HepG2 (cell line): ENCODE measurements around the gene ANKS4B. TPM values are rescaled to one million over a fixed set of nuclear protein-coding genes. Genes with fewer than 3 reads are reported as not detected.

Source experiments
- DMAP1 ChIP-seq: IDR thresholded peaks from 2 replicates; pipeline ENCODE4 v1.6.1; 2016
- EEA1 ChIP-seq: sonication (generic); formaldehyde crosslinking; IDR thresholded peaks from 2 replicates; pipeline ENCODE4 v1.5.1; 2020; ENCODE audit warnings: mild to moderate bottlenecking, missing genetic modification reagents, borderline replicate concordance
- FOXC1 ChIP-seq: sonication (generic); formaldehyde crosslinking; IDR thresholded peaks from 2 replicates; pipeline ENCODE4 v1.8.0; 2022; ENCODE audit warnings: mild to moderate bottlenecking, missing genetic modification reagents, borderline replicate concordance
- HOXD1 ChIP-seq: sonication (generic); formaldehyde crosslinking; IDR thresholded peaks from 2 replicates; pipeline ENCODE4 v1.5.0; 2020; ENCODE audit warnings: missing genetic modification reagents
- KAT7 ChIP-seq: IDR thresholded peaks from 2 replicates; pipeline ENCODE4 v1.6.1; 2018; ENCODE audit warnings: borderline replicate concordance, missing compliant biosample characterization
- KDM3A ChIP-seq: IDR thresholded peaks from 2 replicates; pipeline ENCODE4 v1.6.1; 2018; ENCODE audit warnings: low read depth, missing compliant biosample characterization
- NFKBIZ ChIP-seq: IDR thresholded peaks from 2 replicates; pipeline ENCODE4 v1.6.1; 2018; ENCODE audit warnings: missing genetic modification reagents, missing compliant biosample characterization
- SMARCC2 ChIP-seq: fragments of 450-650 bp; IDR thresholded peaks from 2 replicates; pipeline ENCODE4 v1.6.1; 2017; ENCODE audit warnings: antibody characterized with exemption, mild to moderate bottlenecking
- SMC3 ChIP-seq: IDR thresholded peaks from 2 replicates; pipeline ENCODE4 v1.6.1; 2011; ENCODE audit warnings: low read length, improper control_type of control experiment
- STAG1 ChIP-seq: sonication (generic); formaldehyde crosslinking; IDR thresholded peaks from 2 replicates; pipeline ENCODE4 v1.4.0; 2020; ENCODE audit warnings: missing genetic modification reagents
- ZFP41 ChIP-seq: sonication (generic); formaldehyde crosslinking; IDR thresholded peaks from 2 replicates; pipeline ENCODE4 v1.4.0; 2020; ENCODE audit warnings: mild to moderate bottlenecking, missing genetic modification reagents, borderline replicate concordance
- ZNF207 ChIP-seq: fragments of 450-650 bp; IDR thresholded peaks from 2 replicates; pipeline ENCODE4 v1.6.1; 2016; ENCODE audit warnings: antibody characterized with exemption, borderline replicate concordance
- ZNF7 ChIP-seq: IDR thresholded peaks from 2 replicates; pipeline ENCODE4 v1.6.1; 2016; ENCODE audit warnings: missing biosample characterization, missing genetic modification reagents
- ZSCAN9 ChIP-seq: IDR thresholded peaks from 2 replicates; pipeline ENCODE4 v1.6.1; 2016; ENCODE audit warnings: borderline replicate concordance
- polyA plus RNA-seq, 8 experiments: library from polyadenylated mRNA; depleted of rRNA in 3 of 8; stranded (reverse) in 7 of 8; unstranded in 1 of 8; fragments of >200 nt; fragmentation: Illumina TruSeq in 4 of 8; extraction: Trizol in 4 of 8; gene quantifications; 2 replicates each; pipeline versions ENCODE4 v1.2.1 to v1.2.3, GENCODE V29; 2011 to 2016; ENCODE audit warnings: low read depth in 4 of 8, missing spikeins in 1 of 8, mixed read lengths in 1 of 8; ENCODE audit not compliant: insufficient read depth in 1 of 8
- total RNA-seq, 5 experiments: library from RNA; depleted of rRNA; stranded (reverse); fragments of >200 nt; fragmentation: Illumina TruSeq; extraction: Trizol; gene quantifications; 2 replicates each; pipeline ENCODE4 v1.2.3, GENCODE V29; 2016; ENCODE audit warnings: low read depth in 1 of 5
- TF ChIP-seq, protein P1 (sequence below): fragments of 450-650 bp; IDR thresholded peaks from 2 replicates; pipeline ENCODE4 v1.6.1; 2017; ENCODE audit warnings: mild to moderate bottlenecking
- TF ChIP-seq, protein P2 (sequence below): sonication (generic); formaldehyde crosslinking; IDR thresholded peaks from 2 replicates; pipeline ENCODE4 v1.5.0; 2020; ENCODE audit warnings: missing genetic modification reagents
- TF ChIP-seq, protein P3 (sequence below): sonication (generic); formaldehyde crosslinking; IDR thresholded peaks from 2 replicates; pipeline ENCODE4 v1.5.0; 2020; ENCODE audit warnings: missing genetic modification reagents
- TF ChIP-seq, protein P4 (sequence below): IDR thresholded peaks from 2 replicates; pipeline ENCODE4 v1.6.1; 2018; ENCODE audit warnings: missing genetic modification reagents
- TF ChIP-seq, protein P5 (sequence below): sonication (generic); formaldehyde crosslinking; IDR thresholded peaks from 2 replicates; pipeline ENCODE4 v1.4.0; 2020; ENCODE audit warnings: mild to moderate bottlenecking, missing genetic modification reagents
- TF ChIP-seq, protein P6 (sequence below): sonication (generic); formaldehyde crosslinking; conservative IDR thresholded peaks from 2 replicates; pipeline ENCODE4 v1.4.0; 2020; ENCODE audit warnings: missing genetic modification reagents
- TF ChIP-seq, protein P7 (sequence below): sonication (generic); formaldehyde crosslinking; IDR thresholded peaks from 2 replicates; pipeline ENCODE4 v1.8.1; 2023; ENCODE audit warnings: missing genetic modification reagents, mild to moderate bottlenecking, borderline replicate concordance

Gene ANKS4B
- total and polyA plus RNA-seq, 2 of the 13 experiments (the other 11 are each of a cell fraction or from before 2014, with no cell fraction given) = 6.5 to 30.0 TPM

DNA sequence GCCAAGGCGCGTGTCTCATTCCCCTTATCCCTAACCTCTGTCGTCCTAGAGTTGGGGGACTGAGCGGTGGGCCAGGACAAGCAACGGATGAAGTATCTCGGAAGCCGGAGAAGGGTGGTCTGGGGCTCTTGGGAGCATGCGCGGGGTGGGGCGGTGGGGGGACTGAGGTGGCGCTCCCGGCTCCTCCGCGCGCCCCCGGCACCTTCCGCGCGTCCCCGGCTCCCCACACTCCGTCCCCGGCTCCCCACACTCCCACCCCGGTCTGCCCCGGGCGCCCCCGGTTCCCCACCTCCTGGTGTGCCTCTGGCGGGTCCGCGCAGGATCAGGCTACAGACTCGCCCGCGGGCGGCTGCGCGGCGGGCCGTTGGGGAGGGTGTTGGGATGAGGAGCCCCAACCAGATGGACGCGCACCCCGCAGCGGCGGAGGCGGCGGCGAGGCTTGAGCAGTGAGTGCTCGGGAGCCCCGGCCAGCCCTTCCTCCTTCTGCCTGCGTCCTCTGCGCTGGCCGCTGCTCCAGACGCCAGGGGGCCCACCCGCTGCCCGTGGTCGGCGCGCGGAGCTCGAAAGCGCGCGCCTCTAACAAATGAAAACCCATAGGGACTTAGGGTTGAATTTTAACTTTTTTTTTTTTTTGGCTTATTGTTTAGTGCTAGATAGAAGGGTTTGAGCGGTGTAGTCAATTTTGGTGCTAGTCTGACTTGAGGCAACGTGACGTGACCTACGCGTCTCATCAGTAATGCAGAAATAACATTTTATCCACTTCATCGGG is 50.2 kb downstream of the ANKS4B start (continued):
- TF ChIP-seq ZNF207 (no peak), SMARCC2 (no peak), STAG1 (CRISPR knock-in tag) (peak; percentile 73), SMC3 (peak; percentile 39; the same call in 1 of the 2 replicates), ZNF7 (CRISPR knock-in tag) (no peak), ZFP41 (CRISPR knock-in tag) (no peak), KDM3A (CRISPR knock-in tag) (peak; percentile 85; the same call in 1 of the 2 replicates), DMAP1 (CRISPR knock-in tag) (peak; percentile 57; the same call in 1 of the 2 replicates), ZSCAN9 (CRISPR knock-in tag) (0 out of 2 replicates have a peak, but pooled peaks have one; percentile 46), NFKBIZ (CRISPR knock-in tag) (peak; percentile 40; the same call in 1 of the 2 replicates), HOXD1 (CRISPR knock-in tag) (peak; percentile 64; the same call in 1 of the 2 replicates), KAT7 (0 out of 2 replicates have a peak, but pooled peaks have one; percentile 39), EEA1 (CRISPR knock-in tag) (no peak), FOXC1 (CRISPR knock-in tag) (peak; percentile 68; the same call in 1 of the 2 replicates)
- TF ChIP-seq, protein P1, sequence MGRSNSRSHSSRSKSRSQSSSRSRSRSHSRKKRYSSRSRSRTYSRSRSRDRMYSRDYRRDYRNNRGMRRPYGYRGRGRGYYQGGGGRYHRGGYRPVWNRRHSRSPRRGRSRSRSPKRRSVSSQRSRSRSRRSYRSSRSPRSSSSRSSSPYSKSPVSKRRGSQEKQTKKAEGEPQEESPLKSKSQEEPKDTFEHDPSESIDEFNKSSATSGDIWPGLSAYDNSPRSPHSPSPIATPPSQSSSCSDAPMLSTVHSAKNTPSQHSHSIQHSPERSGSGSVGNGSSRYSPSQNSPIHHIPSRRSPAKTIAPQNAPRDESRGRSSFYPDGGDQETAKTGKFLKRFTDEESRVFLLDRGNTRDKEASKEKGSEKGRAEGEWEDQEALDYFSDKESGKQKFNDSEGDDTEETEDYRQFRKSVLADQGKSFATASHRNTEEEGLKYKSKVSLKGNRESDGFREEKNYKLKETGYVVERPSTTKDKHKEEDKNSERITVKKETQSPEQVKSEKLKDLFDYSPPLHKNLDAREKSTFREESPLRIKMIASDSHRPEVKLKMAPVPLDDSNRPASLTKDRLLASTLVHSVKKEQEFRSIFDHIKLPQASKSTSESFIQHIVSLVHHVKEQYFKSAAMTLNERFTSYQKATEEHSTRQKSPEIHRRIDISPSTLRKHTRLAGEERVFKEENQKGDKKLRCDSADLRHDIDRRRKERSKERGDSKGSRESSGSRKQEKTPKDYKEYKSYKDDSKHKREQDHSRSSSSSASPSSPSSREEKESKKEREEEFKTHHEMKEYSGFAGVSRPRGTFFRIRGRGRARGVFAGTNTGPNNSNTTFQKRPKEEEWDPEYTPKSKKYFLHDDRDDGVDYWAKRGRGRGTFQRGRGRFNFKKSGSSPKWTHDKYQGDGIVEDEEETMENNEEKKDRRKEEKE = no peak
- TF ChIP-seq, protein P2, sequence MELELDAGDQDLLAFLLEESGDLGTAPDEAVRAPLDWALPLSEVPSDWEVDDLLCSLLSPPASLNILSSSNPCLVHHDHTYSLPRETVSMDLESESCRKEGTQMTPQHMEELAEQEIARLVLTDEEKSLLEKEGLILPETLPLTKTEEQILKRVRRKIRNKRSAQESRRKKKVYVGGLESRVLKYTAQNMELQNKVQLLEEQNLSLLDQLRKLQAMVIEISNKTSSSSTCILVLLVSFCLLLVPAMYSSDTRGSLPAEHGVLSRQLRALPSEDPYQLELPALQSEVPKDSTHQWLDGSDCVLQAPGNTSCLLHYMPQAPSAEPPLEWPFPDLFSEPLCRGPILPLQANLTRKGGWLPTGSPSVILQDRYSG (CRISPR knock-in tag) = no peak
- TF ChIP-seq, protein P3, sequence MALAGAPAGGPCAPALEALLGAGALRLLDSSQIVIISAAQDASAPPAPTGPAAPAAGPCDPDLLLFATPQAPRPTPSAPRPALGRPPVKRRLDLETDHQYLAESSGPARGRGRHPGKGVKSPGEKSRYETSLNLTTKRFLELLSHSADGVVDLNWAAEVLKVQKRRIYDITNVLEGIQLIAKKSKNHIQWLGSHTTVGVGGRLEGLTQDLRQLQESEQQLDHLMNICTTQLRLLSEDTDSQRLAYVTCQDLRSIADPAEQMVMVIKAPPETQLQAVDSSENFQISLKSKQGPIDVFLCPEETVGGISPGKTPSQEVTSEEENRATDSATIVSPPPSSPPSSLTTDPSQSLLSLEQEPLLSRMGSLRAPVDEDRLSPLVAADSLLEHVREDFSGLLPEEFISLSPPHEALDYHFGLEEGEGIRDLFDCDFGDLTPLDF (CRISPR knock-in tag) = no peak; the same call in 1 of the 2 replicates
- TF ChIP-seq, protein P4, sequence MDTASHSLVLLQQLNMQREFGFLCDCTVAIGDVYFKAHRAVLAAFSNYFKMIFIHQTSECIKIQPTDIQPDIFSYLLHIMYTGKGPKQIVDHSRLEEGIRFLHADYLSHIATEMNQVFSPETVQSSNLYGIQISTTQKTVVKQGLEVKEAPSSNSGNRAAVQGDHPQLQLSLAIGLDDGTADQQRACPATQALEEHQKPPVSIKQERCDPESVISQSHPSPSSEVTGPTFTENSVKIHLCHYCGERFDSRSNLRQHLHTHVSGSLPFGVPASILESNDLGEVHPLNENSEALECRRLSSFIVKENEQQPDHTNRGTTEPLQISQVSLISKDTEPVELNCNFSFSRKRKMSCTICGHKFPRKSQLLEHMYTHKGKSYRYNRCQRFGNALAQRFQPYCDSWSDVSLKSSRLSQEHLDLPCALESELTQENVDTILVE (CRISPR knock-in tag) = no peak
- TF ChIP-seq, protein P5, sequence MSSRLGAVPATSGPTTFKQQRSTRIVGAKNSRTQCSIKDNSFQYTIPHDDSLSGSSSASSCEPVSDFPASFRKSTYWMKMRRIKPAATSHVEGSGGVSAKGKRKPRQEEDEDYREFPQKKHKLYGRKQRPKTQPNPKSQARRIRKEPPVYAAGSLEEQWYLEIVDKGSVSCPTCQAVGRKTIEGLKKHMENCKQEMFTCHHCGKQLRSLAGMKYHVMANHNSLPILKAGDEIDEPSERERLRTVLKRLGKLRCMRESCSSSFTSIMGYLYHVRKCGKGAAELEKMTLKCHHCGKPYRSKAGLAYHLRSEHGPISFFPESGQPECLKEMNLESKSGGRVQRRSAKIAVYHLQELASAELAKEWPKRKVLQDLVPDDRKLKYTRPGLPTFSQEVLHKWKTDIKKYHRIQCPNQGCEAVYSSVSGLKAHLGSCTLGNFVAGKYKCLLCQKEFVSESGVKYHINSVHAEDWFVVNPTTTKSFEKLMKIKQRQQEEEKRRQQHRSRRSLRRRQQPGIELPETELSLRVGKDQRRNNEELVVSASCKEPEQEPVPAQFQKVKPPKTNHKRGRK = 0 out of 2 replicates have a peak, but pooled peaks have one; percentile 50
- TF ChIP-seq, protein P6, sequence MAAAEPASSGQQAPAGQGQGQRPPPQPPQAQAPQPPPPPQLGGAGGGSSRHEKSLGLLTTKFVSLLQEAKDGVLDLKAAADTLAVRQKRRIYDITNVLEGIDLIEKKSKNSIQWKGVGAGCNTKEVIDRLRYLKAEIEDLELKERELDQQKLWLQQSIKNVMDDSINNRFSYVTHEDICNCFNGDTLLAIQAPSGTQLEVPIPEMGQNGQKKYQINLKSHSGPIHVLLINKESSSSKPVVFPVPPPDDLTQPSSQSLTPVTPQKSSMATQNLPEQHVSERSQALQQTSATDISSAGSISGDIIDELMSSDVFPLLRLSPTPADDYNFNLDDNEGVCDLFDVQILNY (CRISPR knock-in tag) = no peak
- TF ChIP-seq, protein P7, sequence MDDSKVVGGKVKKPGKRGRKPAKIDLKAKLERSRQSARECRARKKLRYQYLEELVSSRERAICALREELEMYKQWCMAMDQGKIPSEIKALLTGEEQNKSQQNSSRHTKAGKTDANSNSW (CRISPR knock-in tag) = no peak
